Lung (tissue), 12 donors: ENCODE measurements around the gene KRT71. TPM values are rescaled to one million over a fixed set of nuclear protein-coding genes. Genes with fewer than 3 reads are reported as not detected.

ENCODE experiments used
- ATAC-seq: fragments of 200-7000 bp; cut with Tn5 transposase; one replicate; pipeline ENCODE4 v1.9.1; 2020; ENCODE audit warnings: moderate number of reproducible peaks; ENCODE audit not compliant: insufficient read depth, low FRiP score
- DNase-seq, 3 donors: peaks; one replicate each; pipeline ENCODE4 v3.0.0-alpha.2; 2013 to 2017
- H3K27ac ChIP-seq, 2 donors: one replicate each; pipeline ENCODE4 v1.5.1; 2013; ENCODE audit warnings: mild to moderate bottlenecking in 2 of 2, moderate library complexity in 2 of 2, control low read depth in 1 of 2, inconsistent platforms in 1 of 2, low read depth in 1 of 2, low read length in 1 of 2
- H3K27me3 ChIP-seq, 3 donors: one replicate each; pipeline ENCODE4 v1.5.1; 2013; ENCODE audit warnings: low read length in 2 of 3; ENCODE audit not compliant: control insufficient read depth in 3 of 3, insufficient read depth in 3 of 3
- H3K36me3 ChIP-seq, 4 donors: one replicate each; pipeline ENCODE4 v1.5.1; 2013; ENCODE audit warnings: low read length in 4 of 4, mild to moderate bottlenecking in 1 of 4, moderate library complexity in 1 of 4; ENCODE audit not compliant: control insufficient read depth in 4 of 4, insufficient read depth in 4 of 4
- H3K4me1 ChIP-seq, 5 donors: one replicate each; pipeline ENCODE4 v1.5.1; 2013; ENCODE audit warnings: low read length in 5 of 5, mild to moderate bottlenecking in 2 of 5, moderate library complexity in 1 of 5; ENCODE audit not compliant: control insufficient read depth in 5 of 5, insufficient read depth in 5 of 5
- H3K4me3 ChIP-seq: one replicate; pipeline ENCODE4 v1.5.1; 2013; ENCODE audit warnings: mild to moderate bottlenecking, control low read depth, moderate library complexity
- H3K9ac ChIP-seq, 2 donors: one replicate each; pipeline ENCODE4 v1.5.1; 2013; ENCODE audit warnings: low read length in 2 of 2, control low read depth in 1 of 2; ENCODE audit not compliant: insufficient read depth in 1 of 2
- H3K9me3 ChIP-seq, 4 donors: one replicate each; pipeline ENCODE4 v1.5.1; 2013; ENCODE audit warnings: low read length in 3 of 4, mild to moderate bottlenecking in 1 of 4, moderate library complexity in 1 of 4; ENCODE audit not compliant: control insufficient read depth in 4 of 4, insufficient read depth in 3 of 4
- CTCF ChIP-seq: IDR thresholded peaks from 2 replicates; pipeline ENCODE4 v1.5.1; 2012; ENCODE audit warnings: mild to moderate bottlenecking; ENCODE audit errors: control extremely low read depth, extremely low read depth
- WGBS, 2 donors: extraction: QIAGEN DNeasy Blood & Tissue Kit; methylation state at CpG; one replicate each; pipeline ENCODE4 v1.1.7; 2013; 5-methylcytosine and 5-hydroxymethylcytosine counted together
- polyA plus RNA-seq, 2 donors: library from polyadenylated mRNA; stranded (reverse); fragments of 200-250 nt; gene quantifications; one replicate each; pipeline ENCODE4 v1.2.1, GENCODE V29; 2013
- total RNA-seq, 2 donors: library from RNA; depleted of rRNA in 1 of 2; stranded (reverse); fragments of >200 nt in 1 of 2; gene quantifications; one replicate each; pipeline ENCODE4 v1.2.1, GENCODE V29; 2014 to 2021
- donor health status: control.
- donor health status: control.
- donor health status: Bipolar disorder and iron deficiency.
- donor health status: healthy.
- donor health status: DM: yes; HTN: yes; CAD: no.

KRT71 gene
- total and polyA plus RNA-seq, 4 donors, result not detected

GRCh38 chr12:52557476-52557875, 4.5 kb upstream of the KRT71 start:
- Histone ChIP-seq H3K4me3 (no peak overlapping the region), H3K4me1 (no peaks in the 10 kb centered on the region), H3K36me3 (no peaks in the 10 kb centered on the region), H3K9me3 (no peaks in the 10 kb centered on the region), H3K27ac (no peak overlapping the region), H3K9ac (no peak overlapping the region), H3K27me3 (peaks cover 0 to 12% (median 0%) of the 10 kb centered on the region in 3 donors)
- DNase-seq (no peak), ATAC-seq (no peak)
- no peak for TF ChIP-seq CTCF
- WGBS, 2 donors, result 63% methylated on average over 2 of the region's 2 CpGs

- Histone ChIP-seq H3K9ac (no peak overlapping the region), H3K4me1 (peaks cover 0 to 13% (median 7%) of the 10 kb centered on the region in 5 donors), H3K36me3 (no peaks in the 10 kb centered on the region), H3K4me3 (no peak overlapping the region), H3K27ac (no peak overlapping the region), H3K27me3 (peaks cover 0 to 3% (median 0%) of the 10 kb centered on the region in 3 donors), H3K9me3 (no peaks in the 10 kb centered on the region)
- 70 to 84% methylated on average over 6 of the region's 6 CpGs for WGBS, 2 donors
- TF ChIP-seq CTCF, result no peak
- no peak for DNase-seq
- no peak for ATAC-seq
Observed at GRCh38 chr12:52555577-52555976, 2.6 kb upstream of the KRT71 start.

- ATAC-seq, result no peak
- H3K27me3 ChIP-seq, result peaks cover 0 to 3% (median 0%) of the 10 kb centered on the region in 3 donors
- TF ChIP-seq CTCF, result no peak
- H3K9ac ChIP-seq, result no peak overlapping the region
- DNase-seq, result no peak
- H3K9me3 ChIP-seq, result peaks cover 0 to 4% (median 0%) of the 10 kb centered on the region in 4 donors
- 55 to 70% methylated on average over 5 of the region's 5 CpGs for WGBS, 2 donors
- H3K27ac ChIP-seq, result no peak overlapping the region
- H3K4me3 ChIP-seq, result no peak overlapping the region
- no peaks in the 10 kb centered on the region for H3K36me3 ChIP-seq
- H3K4me1 ChIP-seq, result peaks cover 0 to 13% (median 7%) of the 10 kb centered on the region in 5 donors
Observed at GRCh38 chr12:52552055-52552454, 890 bp downstream of the KRT71 start.
